Gastroesophageal sphincter (tissue), 3 donors: ENCODE results near the gene CCSER1.

Experiments
- POLR2A ChIP-seq, 2 donors: fragments of 450-650 bp; IDR thresholded peaks; one replicate each; pipeline ENCODE4 v1.6.1; 2017; ENCODE audit warnings: antibody characterized with exemption in 2 of 2, mild to moderate bottlenecking in 2 of 2, moderate library complexity in 1 of 2
- POLR2AphosphoS5 ChIP-seq: sonication (generic); formaldehyde crosslinking; IDR thresholded peaks from one replicate; pipeline ENCODE4 v1.6.1; 2017; ENCODE audit warnings: antibody characterized with exemption
- TF ChIP-seq, protein P1 (sequence below), 4 experiments: fragments of 200-600 bp in 2 of 4; fragments of 450-650 bp in 2 of 4; sonication (generic) in 1 of 4; IDR thresholded peaks; one replicate each; pipeline ENCODE4 v1.5.1; 2017 to 2019; ENCODE audit warnings: antibody characterized with exemption in 4 of 4, mild to moderate bottlenecking in 2 of 4, moderate library complexity in 2 of 4

DNA sequence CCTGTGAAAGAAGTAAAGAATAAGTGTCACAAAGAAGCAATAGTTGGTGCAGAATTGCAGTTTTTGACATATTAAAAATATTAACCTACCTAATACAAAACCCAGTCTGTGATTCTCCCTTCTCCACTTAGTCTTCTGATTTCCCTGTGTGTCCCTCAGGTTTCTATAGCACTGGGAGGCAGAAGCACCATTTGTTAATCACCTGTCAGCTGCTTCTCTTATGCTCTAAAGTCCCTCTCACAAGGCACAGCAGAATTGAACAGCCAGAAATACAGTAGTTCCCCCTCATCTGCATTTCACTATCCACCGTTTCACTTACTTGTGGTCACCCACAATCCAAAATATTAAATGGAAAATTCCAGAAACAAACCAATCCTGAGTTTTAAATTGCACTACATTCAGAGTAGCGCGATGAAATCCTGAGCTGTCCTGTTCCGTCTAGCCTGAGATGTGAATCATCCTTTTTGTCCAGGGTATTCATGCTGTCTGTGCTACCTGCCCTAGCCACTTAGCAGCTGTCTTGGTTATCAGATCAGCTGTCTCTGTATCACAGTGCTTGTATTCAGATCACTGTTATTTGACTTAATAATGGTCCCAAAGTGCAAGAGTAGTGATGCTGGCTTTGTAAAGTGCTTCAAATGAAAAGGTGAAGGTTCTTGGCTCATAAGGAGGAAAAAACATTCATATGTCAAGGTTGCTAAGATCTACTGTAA lies 1192.5 kb downstream of the CCSER1 start:
- TF ChIP-seq, protein P1, sequence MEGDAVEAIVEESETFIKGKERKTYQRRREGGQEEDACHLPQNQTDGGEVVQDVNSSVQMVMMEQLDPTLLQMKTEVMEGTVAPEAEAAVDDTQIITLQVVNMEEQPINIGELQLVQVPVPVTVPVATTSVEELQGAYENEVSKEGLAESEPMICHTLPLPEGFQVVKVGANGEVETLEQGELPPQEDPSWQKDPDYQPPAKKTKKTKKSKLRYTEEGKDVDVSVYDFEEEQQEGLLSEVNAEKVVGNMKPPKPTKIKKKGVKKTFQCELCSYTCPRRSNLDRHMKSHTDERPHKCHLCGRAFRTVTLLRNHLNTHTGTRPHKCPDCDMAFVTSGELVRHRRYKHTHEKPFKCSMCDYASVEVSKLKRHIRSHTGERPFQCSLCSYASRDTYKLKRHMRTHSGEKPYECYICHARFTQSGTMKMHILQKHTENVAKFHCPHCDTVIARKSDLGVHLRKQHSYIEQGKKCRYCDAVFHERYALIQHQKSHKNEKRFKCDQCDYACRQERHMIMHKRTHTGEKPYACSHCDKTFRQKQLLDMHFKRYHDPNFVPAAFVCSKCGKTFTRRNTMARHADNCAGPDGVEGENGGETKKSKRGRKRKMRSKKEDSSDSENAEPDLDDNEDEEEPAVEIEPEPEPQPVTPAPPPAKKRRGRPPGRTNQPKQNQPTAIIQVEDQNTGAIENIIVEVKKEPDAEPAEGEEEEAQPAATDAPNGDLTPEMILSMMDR (IDR thresholded peaks at IDR 0.05), result no peak
- no peak for TF ChIP-seq POLR2A (IDR thresholded peaks at IDR 0.05)
- TF ChIP-seq POLR2AphosphoS5, result no peak
